IPS DF 4.7 (cell line): Measurements from ENCODE around the gene ZNF224.

ENCODE experiments used
- DNase-seq: peaks from one replicate; pipeline ENCODE4 v3.0.0-alpha.2; 2013; ENCODE audit warnings: low spot score; ENCODE audit errors: extremely low read depth

Gene ZNF224

GRCh38 chr19:44093931-44094765 is at the start of gene ZNF224:
Gene ZNF224 (plus strand): TSS chr19:44094361. CDS start chr19:44097874, 3,513 bp downstream.
- peak; percentile 58 for DNase-seq

GRCh38 chr19:44050740-44051649 is 43.2 kb upstream of the ZNF224 start:
- DNase-seq, result no peak

GRCh38 chr19:44051650-44052402 is 42.3 kb upstream of the ZNF224 start, which contains the start of gene ZNF223:
Gene ZNF223 (plus strand): TSS chr19:44052036. CDS start chr19:44055177, 3,141 bp downstream.
- peak; percentile 92 for DNase-seq

GRCh38 chr19:44055870-44056269 is 38.3 kb upstream of the ZNF224 start:
- DNase-seq, result no peak

GRCh38 chr19:44059229-44059628 is 34.9 kb upstream of the ZNF224 start:
- DNase-seq, result no peak

- DNase-seq, result no peak
These were observed 33.1 kb upstream of the ZNF224 start for GRCh38 chr19:44061038-44061437.

GRCh38 chr19:44066305-44066704 is 27.9 kb upstream of the ZNF224 start:
- no peak for DNase-seq

- no peak for DNase-seq
These were observed 24.7 kb upstream of the ZNF224 start for GRCh38 chr19:44069415-44069814.

- peak; percentile 82 for DNase-seq
These were observed 22.2 kb upstream of the ZNF224 start, which contains the start of gene ZNF284 for GRCh38 chr19:44071824-44072542. Gene ZNF284 (plus strand): TSS chr19:44072159. CDS start chr19:44076390, 4,231 bp downstream.

GRCh38 chr19:44072543-44073401 is 21.4 kb upstream of the ZNF224 start:
- no peak for DNase-seq

GRCh38 chr19:44076325-44076724 is 17.8 kb upstream of the ZNF224 start:
- no peak for DNase-seq

- no peak for DNase-seq
These were observed 2.1 kb upstream of the ZNF224 start for GRCh38 chr19:44092108-44092507.

GRCh38 chr19:44107751-44108150 is 13.6 kb downstream of the ZNF224 start:
- no peak for DNase-seq

GRCh38 chr19:44109458-44109857 is 15.3 kb downstream of the ZNF224 start:
- no peak for DNase-seq

GRCh38 chr19:44111910-44112463 is 17.8 kb downstream of the ZNF224 start:
- DNase-seq, result peak; percentile 87

GRCh38 chr19:44112802-44113137 is 18.6 kb downstream of the ZNF224 start:
- DNase-seq, result no peak

GRCh38 chr19:44113138-44113783 is 19.1 kb downstream of the ZNF224 start, which contains the start of gene ZNF225:
Gene ZNF225 (plus strand): TSS chr19:44113399. CDS start chr19:44115828, 2,429 bp downstream.
- peak; percentile 99 for DNase-seq

- DNase-seq, result no peak
These were observed 19.7 kb downstream of the ZNF224 start for GRCh38 chr19:44113784-44114390.
